Pancreas (tissue), 10 donors: ENCODE data around the gene AKAP9. TPM values are rescaled to one million over a fixed set of nuclear protein-coding genes. Genes with fewer than 3 reads are reported as not detected.

Source experiments
- ATAC-seq, 4 donors: fragments of 200-7000 bp; cut with Tn5 transposase; one replicate each; pipeline versions ENCODE4 v1.8.0 to v1.9.1; 2020; ENCODE audit warnings: mild to moderate bottlenecking in 4 of 4, moderate library complexity in 4 of 4
- DNase-seq, 6 donors: peaks; one replicate each; pipeline ENCODE4 v3.0.0-alpha.2; 2020
- FAIRE-seq: peaks from 2 replicates; lab custom pipeline; 2012; peaks lifted over from hg19 to GRCh38; lab: Jason Lieb, UNC
- H3K27ac ChIP-seq, 4 donors: fragments of 200-600 bp; sonication (generic); 1 replicate in 3 of 4; 2 replicates in 1 of 4; pipeline versions ENCODE4 v1.5.0 to v1.8.0; 2020
- H3K27me3 ChIP-seq, 4 donors: fragments of 200-600 bp; one replicate each; pipeline ENCODE4 v1.8.0; 2021
- H3K36me3 ChIP-seq, 3 donors: fragments of 200-600 bp; sonication (generic) in 1 of 3; one replicate each; pipeline versions ENCODE4 v1.5.0 to v1.8.0; 2020 to 2021
- H3K4me1 ChIP-seq, 3 donors: fragments of 200-600 bp; one replicate each; pipeline ENCODE4 v1.8.0; 2021
- H3K4me3 ChIP-seq, 4 donors: fragments of 200-600 bp; sonication (generic) in 2 of 4; one replicate each; pipeline versions ENCODE4 v1.5.0 to v1.8.0; 2020 to 2021
- H3K9me3 ChIP-seq, 4 donors: fragments of 200-600 bp; one replicate each; pipeline ENCODE4 v1.8.0; 2021
- CTCF ChIP-seq, 4 donors: fragments of 200-600 bp; sonication (generic) in 3 of 4; IDR thresholded peaks; one replicate each; pipeline versions ENCODE4 v1.5.0 to v1.8.0; 2021; ENCODE audit warnings: antibody characterized with exemption in 4 of 4
- WGBS, 2 donors: extraction: QIAGEN DNeasy Blood & Tissue Kit; methylation state at CpG; one replicate each; pipeline ENCODE4 v1.1.7; 2013; 5-methylcytosine and 5-hydroxymethylcytosine counted together
- intact Hi-C, 3 donors: fragments of 100-400 bp; cut with DNase I; formaldehyde crosslinking; loops; one replicate each; pipeline versions ENCODE4 v1.11.1 to v1.14.2; 2022
- polyA plus RNA-seq, 2 donors: library from polyadenylated mRNA; stranded (reverse); fragments of 200-250 nt; gene quantifications; one replicate each; pipeline ENCODE4 v1.2.3, GENCODE V29; 2013
- total RNA-seq, 6 donors: library from RNA; stranded (reverse); fragmentation: NEBNext Ultra II Directional in 4 of 6; extraction: Animal tissue kit (Norgen Biotek cat#: 25700) in 4 of 6; gene quantifications; one replicate each; pipeline versions ENCODE4 v1.2.1 to v1.2.4, GENCODE V29; 2021 to 2023
- donor health status: healthy with polysubstance abuse.
- donor health status: DM: no; HTN: no; CAD: no; lungs with moderate emphysema.
- donor health status: DM: no; HTN: no; CAD: no.
- donor health status: control.
- donor health status: control.
- donor health status: Bipolar disorder and iron deficiency.
- donor health status: DM: yes; HTN: yes; CAD: no.
- donor health status: DM: no; HTN: no; CAD: no.
- donor health status: DM: no; HTN: no; CAD: no.
- donor health status: DM: yes; HTN: yes; CAD: no.

AKAP9 gene
- total and polyA plus RNA-seq, 8 donors: 17.8 to 60.4 (median 42.8) TPM

- no peaks in the 10 kb centered on the region for H3K36me3 ChIP-seq
- H3K4me1 ChIP-seq: no peaks in the 10 kb centered on the region
These were observed 209.1 kb downstream of the AKAP9 start for GRCh38 chr7:92149736-92150239.

DNA sequence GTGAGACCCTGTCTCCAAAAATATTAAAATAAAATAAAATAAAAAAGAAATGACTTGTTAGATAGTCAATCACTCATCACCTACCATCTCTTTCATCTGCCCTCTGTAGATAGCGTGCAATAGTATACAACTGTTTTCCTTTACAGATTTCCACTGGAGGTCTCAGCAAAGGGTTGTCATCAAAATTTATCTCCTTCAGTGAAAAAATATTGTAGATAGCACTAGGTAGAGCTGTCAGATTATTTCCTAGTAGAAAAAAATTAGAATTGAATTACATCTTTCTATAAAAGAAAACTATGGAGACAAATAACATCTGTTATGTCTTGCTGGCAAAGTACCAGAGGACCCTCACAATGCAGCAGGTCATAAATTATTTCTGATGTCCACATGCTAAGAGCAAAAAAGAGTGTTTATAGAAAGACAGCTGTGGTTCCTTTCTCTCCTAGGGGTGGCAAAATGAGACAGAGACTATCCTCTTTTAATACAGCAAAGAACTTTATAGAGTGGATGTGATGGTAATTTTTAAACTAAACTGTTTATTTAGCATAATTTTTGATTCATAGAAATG lies 209.9 kb downstream of the AKAP9 start:
- no peaks in the 10 kb centered on the region for H3K27me3 ChIP-seq
- no peak overlapping the region for H3K27ac ChIP-seq
- no peak for FAIRE-seq
- H3K4me1 ChIP-seq: no peaks in the 10 kb centered on the region
- no peak for ATAC-seq
- H3K4me3 ChIP-seq: no peak overlapping the region
- H3K36me3 ChIP-seq: no peaks in the 10 kb centered on the region
- H3K9me3 ChIP-seq: no peaks in the 10 kb centered on the region
- 87 to 98% methylated on average over 1 of the region's 1 CpG for WGBS, 2 donors
- DNase-seq: no peak
- intact Hi-C loops: no loop called here
- no peak for TF ChIP-seq CTCF (IDR thresholded peaks at IDR 0.05)

More at GRCh38 chr7:92149736-92150239, 209.1 kb downstream of the AKAP9 start:
- intact Hi-C loops: no loop called here
- no peak overlapping the region for H3K4me3 ChIP-seq
- H3K9me3 ChIP-seq: no peaks in the 10 kb centered on the region
- no peaks in the 10 kb centered on the region for H3K27me3 ChIP-seq
- ATAC-seq: no peak
- 88 to 92% methylated on average over 5 of the region's 5 CpGs for WGBS, 2 donors
- FAIRE-seq: no peak
- no peak for TF ChIP-seq CTCF (IDR thresholded peaks at IDR 0.05)
- DNase-seq: no peak
- H3K27ac ChIP-seq: no peak overlapping the region

DNA sequence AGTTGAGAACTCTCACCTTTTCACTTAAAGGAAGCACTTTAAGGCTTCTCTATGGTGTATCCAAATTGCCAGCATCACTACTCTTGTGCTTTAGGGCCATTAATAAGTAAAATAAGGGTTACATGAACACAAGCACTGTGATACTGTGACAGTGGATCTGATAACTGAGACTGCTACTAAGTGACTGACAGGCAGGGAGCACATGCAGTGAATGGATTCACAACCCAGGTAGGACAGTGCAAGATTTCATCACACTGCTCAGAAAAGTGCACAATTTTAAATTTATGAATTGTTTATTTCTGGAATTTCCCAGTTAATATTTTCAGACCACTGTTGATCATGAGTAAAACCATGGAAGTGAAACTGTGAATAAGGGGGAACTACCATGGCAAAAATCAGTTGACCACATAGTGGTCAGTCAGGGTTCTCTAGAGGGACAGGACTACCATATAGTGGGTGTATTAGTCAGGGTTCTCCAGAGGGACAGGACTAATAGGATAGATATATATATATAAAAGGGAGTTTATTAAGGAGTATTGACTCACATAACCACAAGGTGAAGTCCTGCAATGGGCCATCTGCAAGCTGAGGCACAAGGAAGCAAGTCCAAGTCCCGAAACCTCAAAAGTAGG lies 214.6 kb downstream of the AKAP9 start:
- WGBS, 2 donors: 88 to 89% methylated on average over 1 of the region's 1 CpG
- no peaks in the 10 kb centered on the region for H3K9me3 ChIP-seq
- no peaks in the 10 kb centered on the region for H3K36me3 ChIP-seq
- H3K4me3 ChIP-seq: no peak overlapping the region
- no peaks in the 10 kb centered on the region for H3K4me1 ChIP-seq
- TF ChIP-seq CTCF (IDR thresholded peaks at IDR 0.05): no peak
- intact Hi-C loops: no loop called here
- FAIRE-seq (no peak), ATAC-seq (peak in 1 of 4 donors; percentile 17), DNase-seq (no peak)
- H3K27me3 ChIP-seq: no peaks in the 10 kb centered on the region
- H3K27ac ChIP-seq: no peak overlapping the region

DNA sequence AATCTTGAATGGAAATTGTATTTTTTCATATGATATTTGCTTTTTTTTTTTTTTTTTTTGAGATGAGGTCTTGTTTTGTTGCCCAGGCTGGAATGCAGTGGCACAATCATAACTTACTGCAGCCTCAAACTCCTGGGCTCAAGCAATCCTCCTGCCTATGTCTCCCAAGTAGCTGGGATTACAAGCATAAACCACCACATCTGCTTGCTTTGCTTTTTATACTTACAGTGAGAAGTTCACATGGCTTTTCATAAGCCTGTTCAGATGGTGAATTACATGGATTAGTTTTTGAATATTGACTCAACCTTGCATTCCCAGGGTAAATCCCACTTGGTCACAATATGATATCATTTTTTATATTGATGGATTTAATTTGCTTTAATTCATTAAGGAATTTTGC lies 216.3 kb downstream of the AKAP9 start:
- H3K27ac ChIP-seq: no peak overlapping the region
- no peak for TF ChIP-seq CTCF (IDR thresholded peaks at IDR 0.05)
- no peaks in the 10 kb centered on the region for H3K27me3 ChIP-seq
- no peak overlapping the region for H3K4me3 ChIP-seq
- DNase-seq: no peak
- no peaks in the 10 kb centered on the region for H3K36me3 ChIP-seq
- intact Hi-C loops: no loop called here
- FAIRE-seq: no peak
- H3K9me3 ChIP-seq: no peaks in the 10 kb centered on the region
- no peaks in the 10 kb centered on the region for H3K4me1 ChIP-seq
- no peak for ATAC-seq
